GM18526 (cell line): ENCODE measurements around the gene UBE2F.

Source experiments
- POLR2A ChIP-seq: IDR thresholded peaks from 3 replicates; pipeline ENCODE4 v1.6.1; 2011; ENCODE audit not compliant: insufficient read length; ENCODE audit errors: extremely low read depth

UBE2F gene

DNA sequence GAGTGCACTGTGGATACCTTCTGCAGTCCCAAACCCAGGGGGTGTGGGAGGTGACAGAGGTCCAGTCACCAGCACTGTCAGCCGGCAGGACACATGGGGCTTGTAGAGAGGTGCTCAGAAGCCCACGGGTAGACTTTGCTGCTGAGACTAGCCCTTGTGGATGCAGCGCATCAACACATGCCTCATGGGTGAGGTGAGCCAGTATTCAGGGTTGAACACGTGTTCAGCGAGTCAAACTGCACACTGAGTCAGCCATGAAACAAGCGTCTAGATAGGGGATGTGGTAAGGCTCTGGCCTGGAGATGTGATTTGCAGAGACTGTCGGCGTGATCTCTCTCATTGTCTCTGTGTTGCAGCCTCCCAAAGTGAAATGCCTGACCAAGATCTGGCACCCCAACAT, 58.2 kb downstream of the UBE2F start:
- TF ChIP-seq POLR2A, result no peak

DNA sequence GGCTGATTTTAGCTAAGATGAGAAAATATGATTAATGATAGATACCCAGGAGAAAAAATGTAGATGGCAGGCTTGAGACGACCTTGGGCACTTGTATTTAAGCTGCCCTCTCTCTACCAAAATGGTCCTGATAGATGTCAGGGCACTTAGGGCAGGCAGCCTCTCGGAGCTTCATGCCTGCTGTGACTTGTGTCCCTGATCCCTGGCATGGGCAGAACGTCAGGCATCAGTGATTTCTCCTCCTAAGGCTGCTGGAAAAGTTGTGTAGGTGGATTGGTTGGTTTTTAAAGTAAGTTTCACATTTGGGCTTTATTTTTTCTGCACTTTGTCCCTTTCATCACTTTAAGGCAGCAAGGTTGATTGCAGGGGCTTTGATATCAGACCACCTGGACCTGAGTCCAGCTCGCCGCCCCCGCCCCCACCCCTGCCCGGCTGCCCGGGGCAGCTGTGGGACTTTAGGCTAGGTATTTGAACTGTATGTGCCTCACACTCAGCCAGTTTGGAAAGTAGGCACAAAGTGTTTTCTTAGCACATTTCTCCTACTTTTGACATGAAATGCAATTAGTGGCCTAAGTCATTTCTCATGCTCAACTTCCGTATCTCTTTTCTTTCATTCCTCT, 59.0 kb downstream of the UBE2F start:
- TF ChIP-seq POLR2A, result no peak

DNA sequence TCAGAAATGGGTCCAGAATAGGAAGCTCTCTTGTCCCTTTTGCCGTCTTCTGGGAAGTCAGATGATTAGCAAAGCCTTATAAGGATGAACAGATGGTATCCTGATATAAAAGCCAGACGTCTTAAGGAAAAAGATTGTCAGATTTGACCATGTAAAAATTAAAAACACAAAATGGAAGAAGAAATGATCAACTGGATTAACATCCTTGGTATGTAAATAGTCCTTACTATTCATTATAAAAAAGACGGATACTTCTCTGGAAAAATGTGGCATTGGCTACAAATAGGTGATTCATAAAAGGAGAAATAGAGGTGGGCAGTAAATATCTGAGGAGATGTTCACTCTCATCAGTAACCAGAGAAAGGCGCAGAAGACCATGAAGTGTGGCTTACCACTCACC, 60.2 kb downstream of the UBE2F start:
- TF ChIP-seq POLR2A, result no peak

DNA sequence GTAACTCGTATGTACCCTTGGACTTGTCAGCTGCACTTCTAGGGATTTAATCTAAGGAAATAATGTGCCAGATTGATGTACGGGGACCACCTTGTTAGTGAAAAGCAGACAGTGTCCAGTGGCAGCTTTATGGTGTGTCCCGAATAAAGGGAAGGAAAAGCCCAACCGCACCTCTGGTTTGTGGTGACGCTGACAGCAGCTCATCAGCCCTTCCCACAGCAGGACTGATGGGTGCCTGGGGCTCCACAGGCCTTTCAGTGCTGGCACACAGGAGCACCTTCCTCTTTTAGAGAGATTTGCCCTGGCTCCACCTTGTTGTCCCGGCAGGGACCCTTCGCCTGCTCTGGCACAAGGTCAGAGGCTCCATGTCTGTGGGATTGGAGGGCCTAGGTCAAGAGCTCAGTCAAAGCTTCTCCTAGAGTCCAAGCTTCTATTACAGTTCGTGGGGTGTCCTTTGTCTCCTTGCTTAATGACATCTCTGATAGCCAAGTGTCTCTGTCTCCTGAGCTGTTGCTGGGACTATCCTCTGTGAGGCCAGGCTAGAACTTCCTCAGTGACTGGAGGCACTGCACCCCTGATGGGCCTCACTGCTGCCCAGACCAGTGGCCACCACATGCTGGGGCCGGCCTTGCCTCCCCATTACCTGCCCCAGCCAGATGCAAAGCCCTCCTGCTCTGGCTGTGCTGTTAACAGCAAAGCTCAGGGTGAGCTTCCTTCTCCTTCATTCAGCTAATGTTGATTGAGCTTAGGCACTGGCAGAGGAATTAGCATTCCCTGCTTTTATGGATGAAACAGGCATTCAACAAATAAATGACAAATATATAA, 61.0 kb downstream of the UBE2F start:
- no peak for TF ChIP-seq POLR2A

DNA sequence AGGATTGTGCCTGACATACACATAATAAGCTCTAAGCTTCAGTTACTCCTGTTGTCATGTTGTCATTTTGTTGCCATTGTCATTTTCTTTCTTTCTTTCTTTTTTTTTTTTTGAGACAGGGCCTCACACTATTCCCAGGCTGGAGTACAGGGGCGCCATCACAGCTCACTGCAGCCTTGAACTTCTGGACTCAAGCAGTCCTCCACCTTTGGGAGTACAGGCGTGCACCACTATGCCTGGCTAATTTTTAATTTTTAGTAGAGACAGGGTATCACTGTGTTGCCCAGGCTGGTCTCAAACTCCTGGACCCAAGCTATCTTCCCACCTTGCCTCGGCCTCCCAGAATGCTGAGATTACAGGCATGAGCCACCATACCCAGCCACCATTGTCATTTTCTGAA, 63.0 kb downstream of the UBE2F start:
- no peak for TF ChIP-seq POLR2A

DNA sequence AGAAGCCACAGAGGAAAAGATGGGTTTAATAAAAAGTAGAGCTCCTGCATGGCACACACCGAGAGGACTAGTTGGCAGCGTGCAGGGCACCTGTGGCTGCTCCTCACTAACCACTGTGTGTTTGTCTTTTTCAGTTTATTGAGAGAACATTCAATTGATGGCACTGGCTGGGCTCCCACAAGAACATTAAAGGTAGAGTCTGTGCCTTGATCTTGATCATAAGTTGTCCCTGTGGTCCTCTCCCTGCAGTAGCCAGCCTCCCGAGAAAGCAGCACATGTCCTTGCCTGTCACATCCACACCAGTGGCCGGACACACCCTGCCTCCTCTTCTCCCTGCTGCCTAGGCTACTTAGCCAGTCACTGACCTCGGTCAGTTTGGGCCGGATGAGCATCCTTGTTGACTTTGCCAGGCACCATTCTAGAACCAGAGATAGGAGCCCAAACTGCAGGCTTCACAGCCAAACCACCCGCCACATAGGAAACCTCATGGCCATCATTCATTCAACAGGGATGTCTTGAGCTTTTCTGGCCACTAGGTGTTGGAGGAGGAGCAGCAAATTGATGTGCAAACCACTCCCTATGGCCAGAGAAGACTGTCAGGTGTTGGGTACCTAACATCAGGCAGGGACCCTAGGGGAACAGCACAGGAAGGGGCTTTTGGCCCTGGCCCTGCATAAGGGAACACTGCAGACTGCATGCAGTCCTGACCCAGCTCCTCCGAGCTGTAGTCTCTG, 63.8 kb downstream of the UBE2F start:
- TF ChIP-seq POLR2A, result no peak

DNA sequence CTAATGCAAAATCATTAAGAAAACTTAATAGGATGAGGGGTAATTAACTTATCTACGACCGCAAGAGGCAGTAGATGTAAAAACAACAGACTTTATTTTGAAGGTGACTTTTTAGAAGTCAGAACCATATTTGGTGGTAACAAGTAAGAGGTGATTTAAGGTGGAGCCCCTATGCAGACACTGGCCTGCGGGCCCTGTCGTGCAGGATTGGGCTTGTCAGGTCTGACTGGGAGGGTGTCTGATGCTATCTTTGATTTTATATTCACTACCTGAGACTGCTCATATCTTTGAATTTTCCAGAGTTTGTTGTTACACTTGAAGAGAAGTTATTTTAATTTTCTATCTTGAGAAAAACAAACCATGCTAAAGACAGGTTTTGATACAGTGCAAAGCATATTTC, 64.9 kb downstream of the UBE2F start:
- TF ChIP-seq POLR2A, result no peak

DNA sequence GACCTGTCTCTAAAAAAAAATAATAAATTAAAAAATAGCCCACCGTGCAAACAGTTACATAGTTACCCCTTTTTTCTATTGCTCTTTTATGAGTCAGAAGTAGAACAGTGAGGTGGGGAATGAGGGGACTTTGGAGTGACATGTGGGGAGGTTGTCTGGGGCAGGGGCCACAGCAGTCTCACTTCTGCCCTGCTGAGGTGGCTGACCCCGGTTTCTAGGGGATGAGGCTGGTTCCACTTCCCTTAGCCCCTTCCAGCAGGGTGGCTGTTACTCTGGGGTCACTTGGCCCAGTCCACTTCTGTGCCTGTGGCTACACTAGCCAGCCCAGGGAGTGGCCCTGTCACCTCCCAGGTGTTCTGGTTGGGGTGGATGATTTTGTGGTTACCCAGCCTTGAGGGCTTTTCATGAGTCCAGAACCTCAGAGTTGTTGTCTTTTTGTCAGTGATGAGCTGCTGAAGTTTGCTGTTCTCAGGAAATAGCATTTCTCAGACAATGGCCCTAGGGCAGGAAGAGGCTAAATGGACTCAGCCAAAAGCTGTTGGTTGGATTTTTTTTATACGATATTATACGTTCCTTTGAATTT, 66.0 kb downstream of the UBE2F start:
- no peak for TF ChIP-seq POLR2A

DNA sequence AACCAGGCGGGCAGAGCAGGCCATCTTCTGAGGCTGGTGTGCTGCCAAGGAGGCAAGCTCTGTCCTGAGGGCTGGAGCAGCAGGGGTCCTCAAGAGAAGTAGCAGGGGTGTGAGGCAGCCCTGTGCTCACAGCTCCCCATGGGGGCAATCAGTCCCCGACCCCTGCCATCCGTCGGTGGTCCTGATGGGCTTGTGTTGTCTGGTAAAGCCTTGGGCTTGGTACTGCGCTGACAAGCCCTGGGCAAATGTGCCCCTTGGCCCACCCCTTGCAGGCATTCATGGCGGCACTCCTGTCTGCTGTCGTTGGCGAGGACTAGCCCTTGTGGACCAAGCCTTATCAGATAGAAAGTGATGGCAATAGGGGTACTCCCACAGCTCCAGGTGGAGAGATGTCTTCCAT, 71.4 kb downstream of the UBE2F start:
- TF ChIP-seq POLR2A, result no peak

DNA sequence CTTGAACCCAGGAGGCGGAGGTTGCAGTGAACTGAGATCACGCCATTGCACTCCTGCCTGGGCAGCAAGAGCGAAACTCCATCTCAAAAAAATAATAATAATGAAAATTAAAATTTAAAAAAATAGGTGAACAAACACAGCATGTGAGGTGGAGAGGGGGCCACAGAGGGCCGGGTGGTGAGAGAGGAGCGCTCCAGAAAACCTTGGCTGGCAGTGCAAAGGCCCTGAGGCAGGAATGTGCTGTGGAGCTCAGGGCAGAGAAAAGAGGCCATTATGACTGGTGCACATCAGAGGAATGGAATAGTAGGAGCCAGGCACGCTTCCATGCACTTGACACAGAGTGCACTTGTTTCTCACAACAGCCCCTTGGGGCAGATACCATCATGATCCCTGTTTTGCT, 72.3 kb downstream of the UBE2F start:
- TF ChIP-seq POLR2A, result no peak

DNA sequence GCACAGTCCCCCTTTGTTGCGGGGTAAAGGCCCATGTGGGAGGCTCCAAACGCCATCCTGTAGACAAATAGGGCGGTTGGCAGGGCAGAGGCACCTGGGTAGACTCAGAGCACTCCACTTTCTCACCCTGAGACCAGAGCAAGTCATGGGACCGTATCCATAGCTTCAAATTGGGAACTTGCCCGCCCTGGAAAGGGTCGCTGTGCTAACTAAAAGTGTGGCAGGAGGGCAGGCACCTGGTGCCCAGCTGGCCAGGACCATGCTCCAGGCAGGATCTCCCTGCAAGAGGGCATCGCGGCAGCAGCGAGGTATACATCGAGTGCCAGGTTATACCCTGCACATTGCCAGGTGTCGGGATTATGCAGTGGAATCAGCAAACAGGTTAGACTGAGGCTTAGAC, 73.2 kb downstream of the UBE2F start:
- TF ChIP-seq POLR2A, result no peak

DNA sequence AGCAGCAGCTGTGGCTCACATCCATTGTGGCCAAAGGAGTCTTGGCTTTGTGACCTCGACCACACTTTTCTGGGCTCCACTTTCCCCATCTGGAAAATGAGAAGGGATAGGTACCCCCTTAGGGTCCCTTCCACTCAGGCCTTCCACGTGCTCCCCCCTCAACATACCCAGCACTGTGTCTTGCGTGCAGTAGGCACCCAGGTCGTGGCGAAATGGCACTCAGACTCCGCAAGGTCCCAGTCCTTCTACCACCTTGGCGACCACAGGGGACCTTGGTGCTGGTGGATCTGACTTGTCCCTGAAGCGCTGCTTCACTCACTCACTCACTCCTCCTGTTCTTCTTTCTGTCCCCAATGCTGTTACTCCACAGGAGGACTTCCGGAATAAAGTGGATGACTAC, 74.1 kb downstream of the UBE2F start:
- TF ChIP-seq POLR2A, result no peak

DNA sequence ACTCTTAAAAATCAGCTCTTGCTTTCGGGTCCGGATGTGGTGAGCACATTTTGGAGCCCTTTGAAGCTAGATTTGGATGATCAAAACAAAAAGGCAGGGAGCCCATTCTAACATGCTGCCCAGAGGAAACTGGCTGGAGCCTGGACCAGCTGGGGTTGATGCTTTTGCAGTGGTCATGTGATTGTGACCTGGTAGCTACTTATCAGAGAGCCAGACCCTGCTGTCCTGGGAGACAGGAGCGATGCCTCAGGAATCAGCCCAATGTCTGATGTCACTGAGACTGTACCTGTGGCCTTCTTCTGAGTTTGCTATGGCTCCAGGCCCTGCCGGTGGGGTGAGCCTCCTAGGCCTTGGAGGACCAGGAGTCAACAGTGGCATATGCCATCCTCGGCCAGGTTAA, 75.3 kb downstream of the UBE2F start:
- TF ChIP-seq POLR2A, result no peak

DNA sequence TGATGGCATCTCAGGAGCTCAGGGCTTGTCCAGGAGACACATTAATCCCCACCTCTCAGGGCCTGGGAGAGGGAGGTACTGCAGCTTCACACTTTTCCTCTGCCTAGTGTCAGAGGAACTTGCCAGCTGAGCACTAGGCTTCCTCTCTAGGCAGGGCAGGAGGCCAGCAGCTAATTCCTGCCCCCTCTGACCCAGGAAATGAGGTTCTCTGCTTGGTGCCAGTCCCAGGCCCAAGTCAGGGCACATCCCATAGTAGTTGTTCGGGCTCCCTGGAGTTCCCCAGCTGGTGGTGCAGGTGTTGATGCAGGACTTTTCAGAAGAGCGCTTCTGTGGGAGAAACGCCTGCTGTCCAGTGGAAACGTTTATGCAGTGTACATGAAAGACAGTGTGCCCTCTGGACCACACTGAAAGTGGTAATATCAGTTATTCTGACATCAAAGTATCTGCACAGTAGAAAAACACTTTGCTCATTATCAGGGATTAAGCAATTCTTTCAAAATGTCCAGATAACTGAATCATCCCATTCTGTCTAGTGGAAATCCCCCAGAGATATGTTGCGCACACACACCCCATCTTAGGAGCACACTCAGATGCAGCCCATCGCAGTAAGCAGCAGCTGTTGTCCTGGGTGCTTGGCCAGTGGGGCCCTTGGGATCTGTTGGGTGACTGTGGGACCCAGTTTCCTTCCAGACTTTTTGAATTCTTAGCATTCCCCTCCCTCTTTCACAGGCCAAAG, 76.2 kb downstream of the UBE2F start:
- no peak for TF ChIP-seq POLR2A

DNA sequence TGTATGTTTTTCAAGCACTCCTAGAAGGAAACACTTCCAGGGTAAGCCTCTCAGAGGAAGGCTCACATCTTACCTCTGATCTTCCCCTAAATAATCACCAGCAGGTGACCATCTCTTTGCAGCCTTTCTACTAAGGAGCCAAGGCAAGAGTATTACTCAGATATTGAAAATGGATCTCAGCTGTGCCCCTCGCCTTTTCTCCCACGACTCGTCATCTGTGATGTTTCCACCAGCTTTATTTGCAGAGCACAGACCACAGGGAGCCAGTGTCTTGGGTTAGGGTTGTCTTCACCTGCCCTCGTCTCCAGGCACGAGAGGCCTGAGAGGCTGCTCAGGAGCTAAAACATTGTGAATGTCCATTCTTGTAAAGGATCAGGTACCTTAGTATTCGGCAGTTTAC, 77.0 kb downstream of the UBE2F start:
- no peak for TF ChIP-seq POLR2A
